HepG2 (cell line): Measurements from ENCODE around the gene GATA5. TPM values are rescaled to one million over a fixed set of nuclear protein-coding genes. Genes with fewer than 3 reads are reported as not detected.

Experiments used
- ATF7-NPFF ChIP-seq: sonication (generic); formaldehyde crosslinking; IDR thresholded peaks from 2 replicates; pipeline ENCODE4 v1.8.1; 2023; ENCODE audit warnings: mild to moderate bottlenecking, low read depth, missing genetic modification reagents, moderate library complexity
- CBX5 ChIP-seq: sonication (generic); formaldehyde crosslinking; IDR thresholded peaks from 2 replicates; pipeline ENCODE4 v1.4.0; 2020; ENCODE audit warnings: missing genetic modification reagents, borderline replicate concordance
- DPF2 ChIP-seq: sonication (generic); formaldehyde crosslinking; IDR thresholded peaks from 2 replicates; pipeline ENCODE4 v1.4.0; 2020; ENCODE audit warnings: mild to moderate bottlenecking, low read depth, missing genetic modification reagents, borderline replicate concordance
- HMG20B ChIP-seq: conservative IDR thresholded peaks from 2 replicates; pipeline ENCODE4 v1.6.1; 2016; ENCODE audit warnings: missing genetic modification reagents, missing compliant biosample characterization
- SALL2 ChIP-seq: sonication (generic); formaldehyde crosslinking; IDR thresholded peaks from 2 replicates; pipeline ENCODE4 v1.8.1; 2023; ENCODE audit warnings: mild to moderate bottlenecking, missing genetic modification reagents, inconsistent platforms
- SOX13 ChIP-seq, 3 experiments: fragments of 450-650 bp in 1 of 3; sonication (generic) in 1 of 3; formaldehyde crosslinking in 1 of 3; IDR thresholded peaks in 2 of 3; conservative IDR thresholded peaks in 1 of 3; 2 replicates each; pipeline versions ENCODE4 v1.5.0 to v1.6.1; 2016 to 2020; ENCODE audit warnings: antibody characterized with exemption in 1 of 3, mild to moderate bottlenecking in 1 of 3, missing compliant biosample characterization in 1 of 3, missing genetic modification reagents in 1 of 3, moderate library complexity in 1 of 3
- ZC3H13 ChIP-seq: sonication (generic); formaldehyde crosslinking; IDR thresholded peaks from 2 replicates; pipeline ENCODE4 v1.8.1; 2023; ENCODE audit warnings: mild to moderate bottlenecking, missing genetic modification reagents, moderate library complexity
- ZNF160 ChIP-seq: sonication (generic); formaldehyde crosslinking; IDR thresholded peaks from 2 replicates; pipeline ENCODE4 v1.8.0; 2022; ENCODE audit warnings: mild to moderate bottlenecking, inconsistent platforms, missing genetic modification reagents
- ZNF331 ChIP-seq: sonication (generic); formaldehyde crosslinking; IDR thresholded peaks from 2 replicates; pipeline ENCODE4 v1.4.0; 2020; ENCODE audit warnings: missing genetic modification reagents
- ZNF558 ChIP-seq: sonication (generic); formaldehyde crosslinking; IDR thresholded peaks from 2 replicates; pipeline ENCODE4 v1.9.0; 2022; ENCODE audit warnings: mild to moderate bottlenecking, missing genetic modification reagents, borderline replicate concordance
- ZNF772 ChIP-seq: sonication (generic); formaldehyde crosslinking; IDR thresholded peaks from 2 replicates; pipeline ENCODE4 v1.5.0; 2020; ENCODE audit warnings: mild to moderate bottlenecking, missing genetic modification reagents
- polyA plus RNA-seq, 8 experiments: library from polyadenylated mRNA; depleted of rRNA in 3 of 8; stranded (reverse) in 7 of 8; unstranded in 1 of 8; fragments of >200 nt; fragmentation: Illumina TruSeq in 4 of 8; extraction: Trizol in 4 of 8; gene quantifications; 2 replicates each; pipeline versions ENCODE4 v1.2.1 to v1.2.3, GENCODE V29; 2011 to 2016; ENCODE audit warnings: low read depth in 4 of 8, missing spikeins in 1 of 8, mixed read lengths in 1 of 8; ENCODE audit not compliant: insufficient read depth in 1 of 8
- total RNA-seq, 5 experiments: library from RNA; depleted of rRNA; stranded (reverse); fragments of >200 nt; fragmentation: Illumina TruSeq; extraction: Trizol; gene quantifications; 2 replicates each; pipeline ENCODE4 v1.2.3, GENCODE V29; 2016; ENCODE audit warnings: low read depth in 1 of 5
- TF ChIP-seq, protein P1 (sequence below): sonication (generic); formaldehyde crosslinking; IDR thresholded peaks from 2 replicates; pipeline ENCODE4 v1.4.0; 2020; ENCODE audit warnings: mild to moderate bottlenecking, missing genetic modification reagents, borderline replicate concordance
- TF ChIP-seq, protein P2 (sequence below): sonication (generic); formaldehyde crosslinking; IDR thresholded peaks from 2 replicates; pipeline ENCODE4 v1.8.0; 2022; ENCODE audit warnings: missing genetic modification reagents, mild to moderate bottlenecking, inconsistent platforms, borderline replicate concordance
- TF ChIP-seq, protein P3 (sequence below), 2 experiments: fragments of 450-650 bp in 1 of 2; sonication (generic) in 1 of 2; formaldehyde crosslinking; IDR thresholded peaks; 2 replicates each; pipeline versions ENCODE4 v1.5.0 to v1.8.0; 2020 to 2022; ENCODE audit warnings: mild to moderate bottlenecking in 1 of 2, missing genetic modification reagents in 1 of 2
- TF ChIP-seq, protein P4 (sequence below): sonication (generic); formaldehyde crosslinking; IDR thresholded peaks from 2 replicates; pipeline ENCODE4 v1.8.0; 2022; ENCODE audit warnings: mild to moderate bottlenecking, missing genetic modification reagents, moderate library complexity
- TF ChIP-seq, protein P5 (sequence below): sonication (generic); formaldehyde crosslinking; IDR thresholded peaks from 2 replicates; pipeline ENCODE4 v1.4.0; 2020; ENCODE audit warnings: missing genetic modification reagents

GATA5 gene
- total and polyA plus RNA-seq, 2 of the 13 experiments (the other 11 are each of a cell fraction or from before 2014, with no cell fraction given) = 0.12 to 0.20 TPM

DNA sequence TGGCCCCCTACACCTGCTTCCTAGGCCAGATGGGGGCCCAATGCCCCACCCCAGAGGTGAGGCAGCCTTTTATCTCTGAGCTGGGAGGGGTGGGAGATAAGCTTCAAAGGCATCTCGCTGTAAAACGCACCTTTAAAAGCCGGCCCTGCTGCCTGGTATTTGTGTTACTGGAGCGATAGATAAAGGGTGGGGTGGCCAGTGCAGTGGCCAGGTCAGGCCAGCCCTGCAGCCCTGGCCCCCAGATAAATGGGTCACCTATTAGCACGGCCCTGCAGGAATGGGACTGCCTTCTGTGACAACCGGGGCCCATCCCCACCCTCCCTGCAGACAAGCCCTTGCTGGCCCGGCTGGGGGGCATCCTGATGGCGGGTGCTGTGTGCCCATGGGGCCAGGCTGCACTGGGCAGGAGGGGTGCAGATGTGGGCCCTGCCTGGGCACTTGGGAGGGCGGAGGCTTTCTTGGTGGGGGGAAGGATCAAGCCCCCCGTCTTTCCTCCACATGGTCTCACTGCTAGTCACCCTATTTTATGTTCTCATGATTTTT is 45.4 kb downstream of the GATA5 start (continued):
- TF ChIP-seq, protein P1, sequence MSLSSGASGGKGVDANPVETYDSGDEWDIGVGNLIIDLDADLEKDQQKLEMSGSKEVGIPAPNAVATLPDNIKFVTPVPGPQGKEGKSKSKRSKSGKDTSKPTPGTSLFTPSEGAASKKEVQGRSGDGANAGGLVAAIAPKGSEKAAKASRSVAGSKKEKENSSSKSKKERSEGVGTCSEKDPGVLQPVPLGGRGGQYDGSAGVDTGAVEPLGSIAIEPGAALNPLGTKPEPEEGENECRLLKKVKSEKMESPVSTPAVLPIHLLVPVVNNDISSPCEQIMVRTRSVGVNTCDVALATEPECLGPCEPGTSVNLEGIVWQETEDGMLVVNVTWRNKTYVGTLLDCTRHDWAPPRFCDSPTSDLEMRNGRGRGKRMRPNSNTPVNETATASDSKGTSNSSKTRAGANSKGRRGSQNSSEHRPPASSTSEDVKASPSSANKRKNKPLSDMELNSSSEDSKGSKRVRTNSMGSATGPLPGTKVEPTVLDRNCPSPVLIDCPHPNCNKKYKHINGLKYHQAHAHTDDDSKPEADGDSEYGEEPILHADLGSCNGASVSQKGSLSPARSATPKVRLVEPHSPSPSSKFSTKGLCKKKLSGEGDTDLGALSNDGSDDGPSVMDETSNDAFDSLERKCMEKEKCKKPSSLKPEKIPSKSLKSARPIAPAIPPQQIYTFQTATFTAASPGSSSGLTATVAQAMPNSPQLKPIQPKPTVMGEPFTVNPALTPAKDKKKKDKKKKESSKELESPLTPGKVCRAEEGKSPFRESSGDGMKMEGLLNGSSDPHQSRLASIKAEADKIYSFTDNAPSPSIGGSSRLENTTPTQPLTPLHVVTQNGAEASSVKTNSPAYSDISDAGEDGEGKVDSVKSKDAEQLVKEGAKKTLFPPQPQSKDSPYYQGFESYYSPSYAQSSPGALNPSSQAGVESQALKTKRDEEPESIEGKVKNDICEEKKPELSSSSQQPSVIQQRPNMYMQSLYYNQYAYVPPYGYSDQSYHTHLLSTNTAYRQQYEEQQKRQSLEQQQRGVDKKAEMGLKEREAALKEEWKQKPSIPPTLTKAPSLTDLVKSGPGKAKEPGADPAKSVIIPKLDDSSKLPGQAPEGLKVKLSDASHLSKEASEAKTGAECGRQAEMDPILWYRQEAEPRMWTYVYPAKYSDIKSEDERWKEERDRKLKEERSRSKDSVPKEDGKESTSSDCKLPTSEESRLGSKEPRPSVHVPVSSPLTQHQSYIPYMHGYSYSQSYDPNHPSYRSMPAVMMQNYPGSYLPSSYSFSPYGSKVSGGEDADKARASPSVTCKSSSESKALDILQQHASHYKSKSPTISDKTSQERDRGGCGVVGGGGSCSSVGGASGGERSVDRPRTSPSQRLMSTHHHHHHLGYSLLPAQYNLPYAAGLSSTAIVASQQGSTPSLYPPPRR (CRISPR knock-in tag) = peak; percentile 71; the same call in 1 of the 2 replicates
- TF ChIP-seq ZNF558 (no peak), HMG20B (CRISPR knock-in tag) (0 out of 2 replicates have a peak, but pooled peaks have one; percentile 25), SALL2 (no peak), ZNF160 (CRISPR knock-in tag) (no peak), ZNF772 (CRISPR knock-in tag) (no peak), DPF2 (CRISPR knock-in tag) (no peak), ZC3H13 (no peak), ZNF331 (CRISPR knock-in tag) (no peak), ATF7-NPFF (CRISPR knock-in tag) (no peak), CBX5 (CRISPR knock-in tag) (no peak), SOX13 (IDR thresholded peaks at IDR 0.05) (no peak), SOX13 (CRISPR knock-in tag; conservative IDR thresholded peaks at IDR 0.05 in 1 of 2, IDR thresholded peaks at IDR 0.05 in 1 of 2) (peak in 1 of 2 experiments; percentile 55; a peak in 2 of 4 replicates)
- TF ChIP-seq, protein P2, sequence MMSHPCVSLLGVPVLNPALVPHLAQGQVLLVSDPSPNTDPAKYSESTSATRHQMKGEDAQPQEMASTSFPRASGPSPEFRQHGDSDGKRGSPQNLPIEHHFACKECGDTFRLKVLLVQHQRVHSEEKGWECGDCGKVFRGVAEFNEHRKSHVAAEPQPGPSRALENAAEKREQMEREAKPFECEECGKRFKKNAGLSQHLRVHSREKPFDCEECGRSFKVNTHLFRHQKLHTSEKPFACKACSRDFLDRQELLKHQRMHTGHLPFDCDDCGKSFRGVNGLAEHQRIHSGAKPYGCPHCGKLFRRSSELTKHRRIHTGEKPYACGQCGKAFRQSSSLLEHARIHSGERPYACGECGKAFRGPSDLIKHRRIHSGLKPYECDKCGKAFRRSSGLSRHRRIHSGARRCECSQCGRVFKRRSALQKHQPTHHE (CRISPR knock-in tag) = no peak
- TF ChIP-seq, protein P3, sequence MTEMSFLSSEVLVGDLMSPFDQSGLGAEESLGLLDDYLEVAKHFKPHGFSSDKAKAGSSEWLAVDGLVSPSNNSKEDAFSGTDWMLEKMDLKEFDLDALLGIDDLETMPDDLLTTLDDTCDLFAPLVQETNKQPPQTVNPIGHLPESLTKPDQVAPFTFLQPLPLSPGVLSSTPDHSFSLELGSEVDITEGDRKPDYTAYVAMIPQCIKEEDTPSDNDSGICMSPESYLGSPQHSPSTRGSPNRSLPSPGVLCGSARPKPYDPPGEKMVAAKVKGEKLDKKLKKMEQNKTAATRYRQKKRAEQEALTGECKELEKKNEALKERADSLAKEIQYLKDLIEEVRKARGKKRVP (CRISPR knock-in tag; IDR thresholded peaks at IDR 0.05) = no peak
- TF ChIP-seq, protein P4, sequence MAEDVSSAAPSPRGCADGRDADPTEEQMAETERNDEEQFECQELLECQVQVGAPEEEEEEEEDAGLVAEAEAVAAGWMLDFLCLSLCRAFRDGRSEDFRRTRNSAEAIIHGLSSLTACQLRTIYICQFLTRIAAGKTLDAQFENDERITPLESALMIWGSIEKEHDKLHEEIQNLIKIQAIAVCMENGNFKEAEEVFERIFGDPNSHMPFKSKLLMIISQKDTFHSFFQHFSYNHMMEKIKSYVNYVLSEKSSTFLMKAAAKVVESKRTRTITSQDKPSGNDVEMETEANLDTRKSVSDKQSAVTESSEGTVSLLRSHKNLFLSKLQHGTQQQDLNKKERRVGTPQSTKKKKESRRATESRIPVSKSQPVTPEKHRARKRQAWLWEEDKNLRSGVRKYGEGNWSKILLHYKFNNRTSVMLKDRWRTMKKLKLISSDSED (CRISPR knock-in tag) = no peak
- TF ChIP-seq, protein P5, sequence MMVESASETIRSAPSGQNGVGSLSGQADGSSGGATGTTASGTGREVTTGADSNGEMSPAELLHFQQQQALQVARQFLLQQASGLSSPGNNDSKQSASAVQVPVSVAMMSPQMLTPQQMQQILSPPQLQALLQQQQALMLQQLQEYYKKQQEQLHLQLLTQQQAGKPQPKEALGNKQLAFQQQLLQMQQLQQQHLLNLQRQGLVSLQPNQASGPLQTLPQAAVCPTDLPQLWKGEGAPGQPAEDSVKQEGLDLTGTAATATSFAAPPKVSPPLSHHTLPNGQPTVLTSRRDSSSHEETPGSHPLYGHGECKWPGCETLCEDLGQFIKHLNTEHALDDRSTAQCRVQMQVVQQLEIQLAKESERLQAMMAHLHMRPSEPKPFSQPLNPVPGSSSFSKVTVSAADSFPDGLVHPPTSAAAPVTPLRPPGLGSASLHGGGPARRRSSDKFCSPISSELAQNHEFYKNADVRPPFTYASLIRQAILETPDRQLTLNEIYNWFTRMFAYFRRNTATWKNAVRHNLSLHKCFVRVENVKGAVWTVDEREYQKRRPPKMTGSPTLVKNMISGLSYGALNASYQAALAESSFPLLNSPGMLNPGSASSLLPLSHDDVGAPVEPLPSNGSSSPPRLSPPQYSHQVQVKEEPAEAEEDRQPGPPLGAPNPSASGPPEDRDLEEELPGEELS (CRISPR knock-in tag) = peak; percentile 41; the same call in 1 of the 2 replicates
